GM21390 (cell line): Measurements from ENCODE around the gene GALNT13.

Experiments
- ATAC-seq: cut with Tn5 transposase; IDR thresholded peaks from one replicate; pipeline ENCODE4 v1.9.1; 2021; ENCODE audit not compliant: unreplicated experiment

GALNT13 gene

DNA sequence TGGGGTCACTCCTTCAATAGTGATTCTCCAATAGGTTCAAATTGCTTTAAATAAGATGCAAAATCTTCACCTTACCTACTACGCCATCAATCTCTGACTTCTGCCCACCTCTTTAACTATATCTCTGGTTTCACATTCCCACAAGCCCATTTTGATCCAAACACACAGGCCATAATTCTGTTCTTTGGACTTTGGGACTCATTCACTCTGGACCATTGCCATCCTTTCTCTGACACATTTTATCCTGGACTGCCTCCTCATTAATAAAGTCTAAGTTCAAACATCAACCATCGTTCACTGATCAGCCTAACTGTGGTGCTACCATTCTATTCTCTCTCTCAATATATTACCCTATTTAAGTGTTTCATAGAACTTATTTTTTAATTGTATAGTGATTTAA, 332.2 kb downstream of the GALNT13 start:
- no peak for ATAC-seq

DNA sequence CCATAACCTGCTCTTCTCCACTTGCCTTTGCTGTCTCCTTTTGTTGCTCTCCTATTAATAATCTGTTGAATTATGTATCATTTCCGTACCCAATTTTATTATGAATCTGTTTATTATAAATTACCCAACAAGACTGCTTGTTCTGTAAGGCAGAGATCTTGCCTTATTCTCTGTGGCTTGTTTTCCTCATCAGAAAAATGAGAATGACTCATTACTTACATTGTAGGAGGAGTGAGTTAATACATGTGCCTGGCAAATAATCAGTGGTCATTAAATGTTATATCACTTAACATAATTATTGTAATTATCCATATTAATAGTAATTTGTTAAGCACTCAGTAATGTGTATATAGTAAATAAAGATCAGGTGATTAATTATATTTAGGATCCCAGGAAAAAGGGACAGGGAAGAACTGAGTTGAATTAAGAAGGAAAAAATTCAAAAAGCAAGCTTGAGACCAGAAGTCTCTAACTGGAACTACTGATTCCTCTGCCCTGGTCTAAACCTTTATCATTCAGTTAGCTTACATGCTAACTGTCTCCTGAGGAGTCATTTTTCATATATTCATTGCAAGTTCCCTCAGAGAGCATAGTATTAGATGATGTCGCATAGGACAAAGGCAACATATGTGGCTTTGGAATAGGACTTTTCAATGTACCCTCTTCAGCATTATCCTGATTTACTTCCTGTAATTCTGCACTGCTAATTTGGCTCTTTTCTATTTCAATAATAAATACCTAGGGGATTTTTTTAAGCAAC, 335.7 kb downstream of the GALNT13 start:
- no peak for ATAC-seq

DNA sequence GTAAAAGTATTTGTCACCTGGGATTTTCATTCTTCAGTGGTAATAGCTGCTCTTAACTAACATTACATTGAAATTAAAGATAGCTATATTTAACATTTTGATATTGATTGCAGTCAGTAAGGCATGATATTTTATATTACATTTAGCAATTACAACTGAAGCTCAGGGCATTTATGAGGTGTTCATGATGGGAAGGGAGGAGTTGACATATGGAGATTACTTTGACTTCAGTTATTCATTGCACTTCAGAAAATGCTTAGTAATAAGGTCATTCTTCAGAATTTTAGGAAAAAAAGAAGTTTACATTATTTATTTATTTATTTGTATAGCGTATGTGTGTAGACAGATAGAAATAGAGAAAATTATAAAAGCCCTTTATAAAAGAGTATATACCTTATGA, 352.0 kb downstream of the GALNT13 start:
- no peak for ATAC-seq

DNA sequence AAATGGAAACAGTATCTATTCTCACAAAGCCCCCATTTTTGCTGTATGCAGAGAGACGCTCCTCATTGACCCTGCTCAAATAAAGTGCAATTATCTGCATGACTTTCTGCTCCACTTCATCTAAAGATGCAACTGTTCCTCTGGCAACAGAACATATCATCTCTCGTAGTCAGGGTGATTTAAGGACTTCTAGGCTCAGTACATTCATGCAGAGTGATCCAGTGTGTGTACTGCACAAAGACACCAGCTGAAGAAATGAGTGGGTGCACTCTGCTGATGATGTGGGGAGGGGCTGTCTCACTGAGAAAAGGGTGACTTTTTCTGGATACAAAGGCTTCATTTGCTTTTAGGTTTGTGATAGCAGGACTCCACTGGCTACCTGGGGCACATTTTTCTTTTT, 355.2 kb downstream of the GALNT13 start:
- no peak for ATAC-seq

DNA sequence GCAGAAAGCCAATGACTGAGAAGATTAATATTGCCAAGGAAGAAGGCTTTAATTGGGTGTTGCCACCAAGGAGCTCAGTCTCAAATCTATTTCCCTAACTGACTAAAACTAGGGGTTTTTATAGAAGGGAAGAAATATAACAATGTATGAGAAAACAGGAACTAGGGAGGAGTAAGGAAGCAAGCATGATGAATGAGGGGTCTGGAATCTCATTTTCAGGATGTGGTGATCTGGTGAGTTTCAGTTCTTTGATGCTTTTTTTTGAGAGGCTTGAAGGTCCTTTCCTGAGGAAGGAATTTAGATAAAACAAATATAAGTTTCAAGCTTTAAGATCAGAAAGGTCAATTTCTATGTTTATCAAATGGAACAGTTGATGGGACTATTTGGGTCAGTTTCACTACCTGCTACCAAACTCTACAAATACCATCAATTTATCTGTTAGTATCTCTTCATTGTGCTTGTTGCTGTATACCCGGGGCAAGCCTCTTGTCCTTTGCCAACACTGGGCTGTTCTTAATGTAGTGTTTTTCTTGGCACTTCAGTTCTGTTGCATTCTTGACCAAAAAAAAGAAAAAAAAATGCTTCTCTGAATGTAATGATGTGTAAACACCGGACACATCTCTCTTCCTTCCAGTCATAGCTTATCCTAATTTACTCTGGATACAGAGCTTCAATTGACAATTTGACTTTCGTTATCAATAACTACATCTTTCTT, 357.0 kb downstream of the GALNT13 start:
- ATAC-seq, result no peak

DNA sequence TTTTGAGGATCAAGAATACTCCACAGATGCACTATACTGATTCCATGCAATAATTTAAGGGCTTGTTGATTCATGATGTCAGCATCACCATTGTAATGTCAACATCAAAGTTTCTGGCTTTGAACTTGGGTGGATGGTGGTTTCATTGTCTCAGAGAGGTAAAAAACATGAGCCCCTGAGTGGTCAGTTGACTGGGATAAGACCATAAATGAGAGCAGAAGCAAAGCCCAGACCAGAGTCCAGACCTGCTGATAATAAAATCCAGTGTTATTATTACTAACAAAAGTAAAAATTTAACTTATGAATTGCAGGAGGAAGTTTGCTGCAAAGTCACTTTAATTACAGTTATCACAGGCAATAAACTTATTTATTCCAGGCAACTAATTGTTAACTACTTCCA, 358.2 kb downstream of the GALNT13 start:
- no peak for ATAC-seq

DNA sequence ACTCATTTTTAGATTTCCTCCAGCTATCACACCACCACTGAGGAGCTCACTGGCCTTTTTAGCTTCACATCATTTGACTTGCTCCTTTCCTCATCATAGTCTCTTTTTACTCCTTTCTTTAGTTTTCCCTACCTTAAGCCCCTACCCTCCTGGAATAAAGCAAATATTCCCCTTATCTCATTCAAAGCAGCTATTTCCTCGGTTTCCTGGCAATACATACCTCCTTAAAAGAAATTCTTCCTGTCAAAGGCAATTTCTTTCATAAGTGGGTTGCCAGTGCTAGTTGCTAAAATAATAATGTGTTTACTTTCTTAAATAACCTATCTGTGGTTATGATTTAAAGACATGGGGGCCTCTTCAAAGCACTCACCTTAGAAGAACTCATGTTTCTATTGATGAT, 359.3 kb downstream of the GALNT13 start:
- ATAC-seq, result no peak

DNA sequence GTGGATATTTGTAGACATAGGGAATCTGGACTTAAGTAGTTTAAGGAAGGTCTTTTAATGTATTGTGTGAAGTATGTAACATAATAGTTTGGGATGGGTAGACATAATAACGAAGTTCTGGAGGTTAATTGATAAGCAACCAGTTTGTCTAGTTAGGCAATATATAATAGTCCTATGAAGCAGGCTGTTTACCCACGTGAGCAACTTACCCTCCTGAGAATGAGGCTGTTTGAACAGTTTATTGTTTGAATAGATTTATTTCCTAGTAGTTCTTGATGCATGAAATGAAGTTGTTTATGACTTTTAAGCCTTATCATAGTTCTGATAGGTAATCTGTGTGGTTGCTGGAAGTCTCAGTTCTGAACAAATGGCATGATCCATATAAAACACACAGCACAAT, 361.5 kb downstream of the GALNT13 start:
- ATAC-seq, result no peak

DNA sequence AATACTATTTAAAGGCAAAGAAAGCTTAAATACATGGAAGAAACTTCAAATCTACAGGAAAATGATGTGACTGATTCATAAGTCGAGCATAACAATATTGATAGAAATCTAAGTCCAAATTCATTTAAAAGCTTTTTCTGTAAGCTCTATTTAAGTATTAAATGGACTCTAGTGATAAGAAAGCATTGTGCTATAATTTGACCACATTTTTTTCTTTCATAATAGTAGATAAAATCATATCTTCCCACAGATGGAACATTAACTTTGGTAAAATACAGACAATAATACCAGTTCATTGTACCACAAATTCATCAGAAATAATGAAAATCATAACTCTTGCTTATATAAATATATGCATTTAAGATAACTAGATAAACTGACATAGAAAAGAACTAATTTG, 366.5 kb downstream of the GALNT13 start:
- no peak for ATAC-seq

DNA sequence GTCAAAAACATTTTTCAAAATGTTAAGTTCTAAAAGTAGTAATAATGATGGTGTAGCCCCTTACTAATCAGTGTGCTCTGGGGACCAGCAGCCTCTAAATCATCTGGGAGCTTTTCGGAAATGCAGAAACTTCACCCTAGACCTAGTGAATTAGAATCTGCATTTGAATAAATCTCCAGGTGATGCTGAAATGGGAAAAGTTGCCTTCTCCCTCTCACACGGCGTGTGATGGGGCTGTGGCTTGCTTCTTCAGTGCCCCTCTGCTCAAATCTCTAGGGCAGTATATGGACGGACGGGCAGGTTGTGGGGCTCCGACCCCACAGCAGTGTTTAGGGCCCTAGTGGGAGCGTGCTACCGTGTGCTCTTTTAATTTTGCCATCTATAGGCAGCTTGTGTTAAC, 368.6 kb downstream of the GALNT13 start:
- ATAC-seq, result no peak

DNA sequence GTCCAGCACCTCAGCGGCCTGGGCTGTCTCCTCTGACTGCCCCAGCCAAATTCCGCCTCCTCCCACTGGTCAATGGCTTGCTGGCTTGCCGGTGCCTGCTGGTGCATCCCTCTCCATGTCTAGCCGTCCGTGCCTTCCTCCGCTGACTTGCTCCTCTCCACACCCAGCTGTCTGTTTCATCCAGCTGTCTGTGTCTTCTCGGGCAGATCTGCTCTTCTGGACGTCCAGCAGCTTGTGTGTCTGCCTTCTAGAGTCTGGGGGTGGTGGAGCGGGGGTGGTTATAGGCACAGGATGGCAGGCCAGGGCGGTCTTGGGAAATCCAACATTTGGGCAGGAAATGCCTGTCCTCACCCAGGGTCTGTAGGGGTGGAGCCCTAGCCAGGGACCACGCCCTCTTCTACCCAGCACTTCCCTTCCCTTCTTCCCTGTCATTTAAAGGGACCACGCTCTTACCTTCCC, 369.2 kb downstream of the GALNT13 start:
- no peak for ATAC-seq

DNA sequence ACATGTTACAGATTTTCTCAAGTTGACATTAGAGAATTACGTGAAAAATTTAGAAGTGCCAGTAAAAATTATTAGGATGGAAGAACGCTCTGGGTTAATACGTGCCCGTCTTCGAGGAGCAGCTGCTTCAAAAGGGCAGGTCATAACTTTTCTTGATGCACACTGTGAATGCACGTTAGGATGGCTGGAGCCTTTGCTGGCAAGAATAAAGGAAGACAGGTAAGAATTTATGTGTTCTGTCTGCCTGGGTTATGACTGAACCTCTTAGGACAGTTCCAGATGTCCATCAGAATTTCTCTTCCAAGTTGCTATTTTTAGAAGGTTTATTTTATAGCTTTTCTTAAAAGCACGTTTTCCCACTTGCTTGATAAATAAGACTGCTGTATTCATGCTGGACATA, 371.0 kb downstream of the GALNT13 start:
- no peak for ATAC-seq

DNA sequence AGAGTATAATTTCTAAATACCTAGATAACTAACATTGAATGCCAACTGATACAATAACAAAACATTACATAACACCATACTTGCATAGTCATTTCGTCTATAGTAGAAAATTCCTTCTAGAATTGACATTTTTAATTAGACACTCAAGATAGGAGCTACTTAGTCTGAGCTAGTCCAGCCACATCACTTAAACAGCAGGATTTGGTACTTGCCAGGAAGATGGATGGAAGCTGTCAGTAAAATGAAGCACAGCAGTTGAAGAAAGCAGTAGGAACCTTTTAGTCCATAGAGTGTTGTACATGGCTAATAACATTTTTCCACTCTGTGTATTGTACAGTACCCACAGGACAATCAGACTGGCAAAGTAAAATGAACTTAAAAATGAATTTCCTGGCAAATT, 372.0 kb downstream of the GALNT13 start:
- ATAC-seq, result no peak

DNA sequence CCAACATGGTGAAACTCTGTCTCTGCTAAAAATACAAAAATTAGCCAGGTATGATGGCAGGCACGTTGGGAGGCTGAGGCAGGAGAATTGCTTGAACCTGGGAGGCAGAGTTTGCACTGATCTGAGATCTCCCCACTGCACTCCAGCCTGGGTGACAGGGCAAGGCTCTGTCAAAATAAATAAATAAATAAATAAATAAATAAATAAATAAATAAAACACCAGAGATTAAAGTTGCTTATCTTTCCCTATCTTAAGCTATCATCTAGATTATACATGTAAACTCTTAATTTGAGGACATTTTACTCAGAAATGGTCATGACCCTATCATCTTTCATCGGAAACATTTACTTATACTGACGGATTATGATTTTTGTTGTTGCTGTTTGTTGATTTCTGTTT, 373.2 kb downstream of the GALNT13 start:
- no peak for ATAC-seq

DNA sequence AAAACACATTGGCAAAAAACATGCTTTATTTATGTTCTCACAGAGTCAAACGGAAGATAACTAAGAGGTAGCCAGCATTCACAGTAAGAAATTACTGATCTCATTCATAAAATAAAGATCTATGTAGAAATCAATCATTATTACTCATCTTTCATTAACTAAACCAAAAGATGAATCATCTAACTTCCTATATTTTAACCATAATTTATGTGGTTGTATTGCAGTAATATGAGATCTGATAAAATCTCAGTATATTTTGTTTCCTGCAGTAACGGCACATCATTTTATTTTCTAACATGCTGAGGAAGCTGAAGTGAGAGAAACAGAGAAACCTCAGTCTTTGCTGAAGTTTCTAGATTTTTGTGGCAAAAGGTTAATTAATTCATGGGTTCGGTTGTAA, 375.8 kb downstream of the GALNT13 start:
- no peak for ATAC-seq

DNA sequence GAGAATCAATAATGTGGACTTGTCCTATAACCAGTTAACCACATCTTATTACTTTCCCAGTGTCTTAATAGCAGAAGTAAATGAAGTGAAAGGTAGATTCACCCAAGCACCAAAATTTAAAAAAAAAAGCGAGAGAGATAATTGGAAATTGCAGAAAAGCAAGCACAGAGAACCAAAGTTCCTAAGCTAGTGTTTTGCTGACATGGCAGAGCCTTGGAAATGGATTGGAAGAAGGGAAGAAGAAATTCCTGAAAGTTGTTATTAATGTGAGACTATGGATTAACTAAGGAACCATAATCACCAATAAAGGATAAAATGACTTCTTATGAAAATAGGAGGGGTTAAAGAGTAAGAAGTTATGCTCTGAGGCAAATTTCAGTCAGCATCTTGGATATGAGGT, 384.4 kb downstream of the GALNT13 start:
- no peak for ATAC-seq

DNA sequence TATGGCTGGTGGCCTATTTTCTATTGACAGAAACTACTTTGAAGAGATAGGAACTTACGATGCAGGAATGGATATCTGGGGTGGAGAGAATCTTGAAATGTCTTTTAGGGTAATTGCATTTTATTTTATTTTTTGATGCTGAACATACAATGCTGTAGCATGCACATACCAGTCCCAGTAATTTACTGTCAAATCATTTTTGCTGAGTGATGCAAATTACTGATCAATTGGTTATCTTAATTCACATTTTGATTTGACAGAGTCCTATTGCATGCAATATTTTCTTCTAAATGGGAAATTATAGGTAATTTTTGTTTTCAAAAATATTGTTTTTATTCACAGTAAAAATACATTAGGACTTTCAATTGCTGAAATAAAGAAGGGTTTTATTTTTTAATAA, 387.3 kb downstream of the GALNT13 start:
- no peak for ATAC-seq

DNA sequence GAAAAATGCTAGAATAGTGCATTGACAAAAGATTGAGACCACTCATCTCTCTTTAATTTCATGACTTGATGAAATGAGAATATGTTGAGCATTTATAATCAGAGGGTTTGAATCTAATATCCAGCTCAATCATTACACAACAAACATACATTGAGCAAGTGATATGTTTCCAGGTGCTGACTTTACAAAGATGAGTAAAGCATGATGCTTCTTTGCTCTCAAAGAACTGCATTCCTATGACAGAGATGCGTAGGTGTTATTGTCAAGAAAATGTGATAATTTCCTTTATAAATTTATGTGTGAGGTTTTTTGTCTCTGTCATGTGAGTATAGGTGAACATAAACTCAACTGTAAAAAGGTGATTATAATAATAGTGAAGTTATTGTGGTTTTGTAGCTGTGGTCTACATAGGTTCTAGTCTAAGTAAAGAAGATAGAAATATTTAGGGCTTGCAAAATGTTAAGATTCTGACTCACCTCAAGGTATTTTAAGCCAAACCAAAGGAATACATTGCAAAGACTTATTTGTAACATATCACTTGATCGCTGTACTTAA, 389.8 kb downstream of the GALNT13 start:
- ATAC-seq, result no peak

DNA sequence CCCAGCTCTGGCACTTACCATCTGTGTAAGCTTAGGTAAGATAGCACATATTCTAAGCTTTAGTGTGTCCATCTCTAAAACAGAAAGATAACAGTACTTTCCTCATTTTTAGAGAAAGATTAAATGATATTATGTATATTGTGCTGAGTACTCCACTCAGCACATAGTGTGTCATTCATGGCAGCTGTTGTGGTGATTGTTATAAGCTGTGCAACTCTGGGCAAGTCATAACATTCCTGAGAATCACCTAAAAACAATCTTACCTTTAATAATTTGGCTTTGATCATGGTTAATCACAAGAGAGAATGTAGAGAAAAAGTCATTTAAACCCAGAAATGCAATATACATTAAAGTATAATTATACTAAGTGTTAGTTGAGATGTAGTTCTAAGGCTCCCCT, 391.5 kb downstream of the GALNT13 start:
- ATAC-seq, result no peak

DNA sequence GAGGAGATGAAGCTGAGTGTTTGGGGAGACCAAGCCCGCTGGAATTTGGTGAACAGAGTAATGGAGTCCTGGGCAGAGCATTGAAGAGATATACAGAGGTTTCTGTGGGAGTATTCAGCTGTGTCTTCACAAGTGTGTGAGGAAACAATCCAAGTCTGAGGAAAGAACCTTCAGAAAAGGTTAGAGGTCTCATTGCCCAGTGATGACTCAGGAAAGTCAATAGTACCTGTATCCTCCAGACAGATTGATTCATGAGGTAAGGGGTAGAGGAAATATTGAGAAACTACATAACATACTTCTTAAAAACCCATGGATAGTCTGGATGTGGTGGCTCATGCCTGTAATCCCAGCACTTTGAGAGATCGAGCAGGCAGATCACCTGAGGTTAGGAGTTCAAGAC, 392.3 kb downstream of the GALNT13 start:
- ATAC-seq, result no peak

DNA sequence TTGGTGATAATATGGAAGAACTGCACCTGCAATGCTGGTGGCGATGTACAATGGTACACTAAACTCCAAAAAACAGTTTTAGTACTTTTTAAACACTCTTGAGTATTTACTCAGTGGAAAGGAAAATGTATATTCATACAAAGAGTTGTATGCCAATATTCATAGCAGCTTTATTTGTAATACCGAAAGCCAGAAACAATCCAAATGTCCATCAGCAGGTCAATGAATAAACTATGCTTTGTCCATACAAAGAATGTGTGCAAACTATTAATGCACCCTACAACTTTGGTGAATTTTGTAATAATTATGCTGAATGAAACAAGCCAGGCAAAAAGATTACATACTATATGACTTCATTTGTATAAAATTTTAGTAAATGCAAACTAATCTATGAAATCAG, 396.3 kb downstream of the GALNT13 start:
- ATAC-seq, result no peak

DNA sequence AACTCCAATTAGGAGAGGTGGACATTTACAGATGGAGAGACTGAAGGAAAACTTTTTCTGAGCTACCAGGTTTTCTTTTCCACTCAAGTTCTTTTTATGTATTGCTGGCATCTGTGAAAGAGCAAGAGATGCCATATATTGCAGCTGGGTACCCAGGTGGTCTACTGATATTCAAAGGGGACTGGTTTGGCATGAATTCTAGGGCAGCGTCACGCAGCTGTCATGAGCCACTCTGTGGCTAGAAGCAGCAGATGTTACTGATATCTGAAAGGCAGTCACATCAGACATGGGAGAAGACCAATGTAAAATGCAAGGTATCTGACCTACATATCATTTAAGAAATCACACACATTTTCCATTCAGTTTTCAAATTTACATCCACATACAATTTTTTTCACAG, 408.8 kb downstream of the GALNT13 start:
- ATAC-seq, result no peak
